SK-N-SH (cell line): ENCODE measurements around the gene HHAT. TPM values are rescaled to one million over a fixed set of nuclear protein-coding genes. Genes with fewer than 3 reads are reported as not detected.

Experiments used
- CTCF ChIA-PET: fragments of 300-600, 350-600 bp; formaldehyde crosslinking; extraction: SDS; loops from one replicate; lab custom pipeline; 2021; lab: Yijun Ruan, JAX
- POLR2A ChIA-PET: fragments of 350-600 bp; sonication (Branson Sonifier 250); formaldehyde crosslinking; extraction: SDS; loops from one replicate; lab custom pipeline; 2020; ENCODE audit warnings: antibody characterized with exemption, inconsistent platforms; lab: Yijun Ruan, JAX
- DNase-seq: peaks from one replicate; pipeline ENCODE4 v3.0.0; 2012
- H2AFZ ChIP-seq: fragments of 200-600 bp; sonication (generic); 2 replicates; pipeline ENCODE4 v1.8.1; 2016; ENCODE audit warnings: antibody characterized with exemption, mild to moderate bottlenecking, low read depth
- H3F3A ChIP-seq: fragments of 200-600 bp; sonication (generic); replicated peaks from 2 replicates; pipeline ENCODE3; 2016; ENCODE audit warnings: antibody characterized with exemption, mild to moderate bottlenecking; ENCODE audit not compliant: insufficient read depth
- H3K27ac ChIP-seq, 2 experiments: fragments of 200-500 bp in 1 of 2; fragments of 200-600 bp in 1 of 2; sonication (Bioruptor generic) in 1 of 2; sonication (generic), shearing (Covaris generic) in 1 of 2; 2 replicates each; pipeline versions ENCODE4 v1.5.1 to v1.6.1; 2014 to 2016; ENCODE audit warnings: low read depth in 2 of 2, inconsistent platforms in 1 of 2, low read length in 1 of 2, mild to moderate bottlenecking in 1 of 2, mixed read lengths in 1 of 2
- H3K27me3 ChIP-seq: fragments of 200-600 bp; sonication (generic), shearing (Covaris generic); 2 replicates; pipeline ENCODE4 v1.6.1; 2016; ENCODE audit warnings: mixed run types; ENCODE audit not compliant: insufficient read depth
- H3K36me3 ChIP-seq, 2 experiments: fragments of 200-500 bp in 1 of 2; fragments of 200-600 bp in 1 of 2; sonication (Bioruptor generic) in 1 of 2; sonication (generic) in 1 of 2; replicated peaks in 1 of 2; 2 replicates each; pipeline versions ENCODE3 to v1.5.1; 2014 to 2016; ENCODE audit warnings: low read length in 1 of 2, mild to moderate bottlenecking in 1 of 2; ENCODE audit not compliant: insufficient read depth in 2 of 2, control insufficient read depth in 1 of 2
- H3K4me1 ChIP-seq, 2 experiments: fragments of 200-500 bp in 1 of 2; fragments of 200-600 bp in 1 of 2; sonication (Bioruptor generic) in 1 of 2; sonication (generic), shearing (Covaris generic) in 1 of 2; 2 replicates each; pipeline versions ENCODE4 v1.5.1 to v1.6.1; 2014 to 2016; ENCODE audit warnings: low read depth in 1 of 2, low read length in 1 of 2, mixed run types in 1 of 2; ENCODE audit not compliant: insufficient read depth in 2 of 2, control insufficient read depth in 1 of 2
- H3K4me2 ChIP-seq: fragments of 200-600 bp; sonication (generic), shearing (Covaris generic); 2 replicates; pipeline ENCODE4 v1.6.1; 2017; ENCODE audit warnings: mixed run types
- H3K4me3 ChIP-seq, 2 experiments: fragments of 200-500 bp in 1 of 2; fragments of 200-600 bp in 1 of 2; sonication (Bioruptor generic) in 1 of 2; sonication (generic), shearing (Covaris generic) in 1 of 2; 2 replicates each; pipeline versions ENCODE4 v1.5.1 to v1.8.1; 2014 to 2016; ENCODE audit warnings: low read depth in 2 of 2, inconsistent platforms in 1 of 2, low read length in 1 of 2, mild to moderate bottlenecking in 1 of 2, mixed read lengths in 1 of 2, moderate library complexity in 1 of 2
- H3K79me2 ChIP-seq: fragments of 200-600 bp; sonication (generic); 2 replicates; pipeline ENCODE4 v1.8.1; 2017; ENCODE audit warnings: mild to moderate bottlenecking; ENCODE audit not compliant: insufficient read depth
- H3K9ac ChIP-seq: fragments of 200-600 bp; sonication (generic); 2 replicates; pipeline ENCODE4 v1.6.1; 2017; ENCODE audit warnings: mixed run types
- H3K9me2 ChIP-seq: fragments of 200-600 bp; sonication (generic); 2 replicates; pipeline ENCODE4 v1.6.1; 2017; ENCODE audit warnings: mixed run types
- H3K9me3 ChIP-seq: fragments of 200-600 bp; sonication (generic); 2 replicates; pipeline ENCODE4 v1.6.1; 2017; ENCODE audit warnings: mixed run types, mild to moderate bottlenecking, moderate library complexity
- H4K20me1 ChIP-seq: fragments of 200-600 bp; sonication (generic); 2 replicates; pipeline ENCODE4 v1.6.1; 2017; ENCODE audit warnings: mild to moderate bottlenecking, mixed run types; ENCODE audit not compliant: insufficient read depth
- FOSL2 ChIP-seq: IDR thresholded peaks from 2 replicates; pipeline ENCODE4 v1.4.0; 2012; ENCODE audit warnings: low read depth, mild to moderate bottlenecking, moderate library complexity, borderline replicate concordance
- GATA2 ChIP-seq: sonication (generic); formaldehyde crosslinking; IDR thresholded peaks from 2 replicates; pipeline ENCODE4 v1.5.0; 2020; ENCODE audit warnings: mild to moderate bottlenecking, missing genetic modification reagents
- MEF2A ChIP-seq: IDR thresholded peaks from 2 replicates; pipeline ENCODE4 v1.4.0; 2012; ENCODE audit warnings: low read depth, borderline replicate concordance
- MXI1 ChIP-seq: IDR thresholded peaks from 2 replicates; pipeline ENCODE4 v1.6.1; 2012; ENCODE audit warnings: mild to moderate bottlenecking, low read depth, low read length, improper control_type of control experiment
- NFIC ChIP-seq: IDR thresholded peaks from 2 replicates; pipeline ENCODE4 v1.4.0; 2012; ENCODE audit warnings: borderline replicate concordance
- NRF1 ChIP-seq: IDR thresholded peaks from 2 replicates; pipeline ENCODE4 v1.6.1; 2012; ENCODE audit warnings: low read depth, mild to moderate bottlenecking, low read length
- RAD21 ChIP-seq: IDR thresholded peaks from 2 replicates; pipeline ENCODE4 v1.6.1; 2012; ENCODE audit warnings: mild to moderate bottlenecking, low read length
- RCOR1 ChIP-seq: fragments of 150-350 bp; IDR thresholded peaks from 2 replicates; pipeline ENCODE4 v1.6.1; 2017; ENCODE audit warnings: antibody characterized with exemption, low read length
- RXRA ChIP-seq: IDR thresholded peaks from 2 replicates; pipeline ENCODE4 v1.4.0; 2012; ENCODE audit warnings: low read depth, mild to moderate bottlenecking, borderline replicate concordance
- SIN3A ChIP-seq: IDR thresholded peaks from 2 replicates; pipeline ENCODE4 v1.6.1; 2012; ENCODE audit warnings: low read depth, mild to moderate bottlenecking, low read length, moderate library complexity, borderline replicate concordance
- SMC3 ChIP-seq: IDR thresholded peaks from 2 replicates; pipeline ENCODE4 v1.6.1; 2012; ENCODE audit warnings: low read depth, low read length, improper control_type of control experiment
- TEAD4 ChIP-seq: IDR thresholded peaks from 2 replicates; pipeline ENCODE4 v1.4.0; 2012; ENCODE audit warnings: mild to moderate bottlenecking, borderline replicate concordance; ENCODE audit not compliant: insufficient read depth
- YY1 ChIP-seq: IDR thresholded peaks from 2 replicates; pipeline ENCODE4 v1.4.0; 2012; ENCODE audit warnings: low read depth, mild to moderate bottlenecking
- WGBS: methylation state at CpG from one replicate; pipeline ENCODE4 v1.1.6; 2017; ENCODE audit warnings: low lambda C conversion rate; 5-methylcytosine and 5-hydroxymethylcytosine counted together
- polyA plus RNA-seq, 3 experiments: library from polyadenylated mRNA; depleted of rRNA; stranded (reverse); fragments of >200 nt; gene quantifications; 2 replicates each; pipeline ENCODE4 v1.2.3, GENCODE V29; 2012
- TF ChIP-seq, protein P1 (sequence below): fragments of 150-350 bp; IDR thresholded peaks from 2 replicates; pipeline ENCODE4 v1.6.1; 2017; ENCODE audit warnings: antibody characterized with exemption, low read length, low read depth, borderline replicate concordance
- TF ChIP-seq, protein P2 (sequence below): fragments of 150-350 bp; IDR thresholded peaks from 2 replicates; pipeline ENCODE4 v1.6.1; 2016; ENCODE audit warnings: mild to moderate bottlenecking, low read depth, low read length
- TF ChIP-seq, protein P3 (sequence below): IDR thresholded peaks from 2 replicates; pipeline ENCODE4 v1.4.0; 2012; ENCODE audit warnings: low read depth, borderline replicate concordance
- TF ChIP-seq, protein P4 (sequence below): IDR thresholded peaks from 2 replicates; pipeline ENCODE4 v1.4.0; 2012; ENCODE audit warnings: low read depth
- TF ChIP-seq, protein P5 (sequence below): IDR thresholded peaks from 2 replicates; pipeline ENCODE4; 2012

HHAT gene
- polyA plus RNA-seq, 1 of the 3 experiments (the other 2 are of a cell fraction) = 8.1 TPM

DNA sequence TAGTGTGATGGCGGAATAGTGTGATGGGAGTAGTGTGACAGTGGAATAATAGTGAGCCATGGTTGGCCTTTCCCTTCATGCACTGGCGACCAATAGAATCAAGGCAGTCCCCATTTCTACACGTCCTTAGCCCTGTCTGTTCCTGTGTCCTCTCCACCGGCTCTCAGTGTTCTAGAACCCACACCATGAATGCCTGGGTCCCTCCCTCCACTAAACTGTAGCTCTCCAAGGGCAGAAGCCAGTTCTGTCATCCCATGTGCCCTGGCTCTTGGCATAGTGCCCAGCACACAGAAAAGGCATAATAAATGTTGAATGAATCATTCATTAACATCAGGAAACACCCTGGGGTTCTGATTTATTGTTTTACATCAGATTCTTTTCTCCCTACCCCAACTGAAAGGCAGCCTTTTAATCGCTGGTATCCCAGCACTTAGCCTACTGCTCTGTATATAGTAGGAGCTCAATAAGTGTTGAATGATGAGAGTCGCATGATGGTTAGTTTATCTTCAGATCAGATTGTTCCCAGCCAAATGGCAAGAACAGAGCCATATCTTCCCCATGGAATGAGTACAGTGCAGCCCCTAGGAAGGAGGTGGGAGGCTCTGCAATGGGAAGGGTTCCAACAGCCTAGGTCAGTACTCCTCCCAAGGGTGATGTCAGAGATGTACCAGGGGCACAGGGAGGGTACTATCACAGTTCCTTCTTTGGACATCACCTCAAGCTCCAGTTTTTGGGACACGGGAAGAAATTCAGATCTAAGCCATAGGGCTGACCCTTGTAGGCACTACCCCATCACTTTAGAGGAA is 325.7 kb downstream of the HHAT start:
- 85% methylated on average over 7 of the region's 7 CpGs for WGBS
- H3K27ac ChIP-seq = no peak overlapping the region
- CTCF ChIA-PET = no interaction called here
- no peak overlapping the region for H3K4me2 ChIP-seq
- no peaks in the 10 kb centered on the region for H4K20me1 ChIP-seq
- no peaks in the 10 kb centered on the region; a peak in 1 of 4 replicates for H3K4me1 ChIP-seq
- POLR2A ChIA-PET = no interaction called here
- H3K4me3 ChIP-seq = no peak overlapping the region
- DNase-seq = no peak
- H2AFZ ChIP-seq = no peak overlapping the region
- no peaks in the 10 kb centered on the region for H3K9me2 ChIP-seq
- H3K79me2 ChIP-seq = no peaks in the 10 kb centered on the region
- H3K9ac ChIP-seq = no peak overlapping the region
- no peaks in the 10 kb centered on the region for H3K9me3 ChIP-seq
- no peaks in the 10 kb centered on the region for H3F3A ChIP-seq
- H3K36me3 ChIP-seq = no peaks in the 10 kb centered on the region
- no peak for TF ChIP-seq NRF1
- TF ChIP-seq NFIC = no peak
- TF ChIP-seq, protein P1, sequence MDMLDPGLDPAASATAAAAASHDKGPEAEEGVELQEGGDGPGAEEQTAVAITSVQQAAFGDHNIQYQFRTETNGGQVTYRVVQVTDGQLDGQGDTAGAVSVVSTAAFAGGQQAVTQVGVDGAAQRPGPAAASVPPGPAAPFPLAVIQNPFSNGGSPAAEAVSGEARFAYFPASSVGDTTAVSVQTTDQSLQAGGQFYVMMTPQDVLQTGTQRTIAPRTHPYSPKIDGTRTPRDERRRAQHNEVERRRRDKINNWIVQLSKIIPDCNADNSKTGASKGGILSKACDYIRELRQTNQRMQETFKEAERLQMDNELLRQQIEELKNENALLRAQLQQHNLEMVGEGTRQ = no peak
- no peak for TF ChIP-seq SMC3
- TF ChIP-seq RXRA = no peak
- no peak for TF ChIP-seq YY1
- TF ChIP-seq SIN3A = no peak
- no peak for TF ChIP-seq GATA2 (CRISPR knock-in tag)
- no peak for TF ChIP-seq MXI1
- no peak for TF ChIP-seq TEAD4
- TF ChIP-seq, protein P2, sequence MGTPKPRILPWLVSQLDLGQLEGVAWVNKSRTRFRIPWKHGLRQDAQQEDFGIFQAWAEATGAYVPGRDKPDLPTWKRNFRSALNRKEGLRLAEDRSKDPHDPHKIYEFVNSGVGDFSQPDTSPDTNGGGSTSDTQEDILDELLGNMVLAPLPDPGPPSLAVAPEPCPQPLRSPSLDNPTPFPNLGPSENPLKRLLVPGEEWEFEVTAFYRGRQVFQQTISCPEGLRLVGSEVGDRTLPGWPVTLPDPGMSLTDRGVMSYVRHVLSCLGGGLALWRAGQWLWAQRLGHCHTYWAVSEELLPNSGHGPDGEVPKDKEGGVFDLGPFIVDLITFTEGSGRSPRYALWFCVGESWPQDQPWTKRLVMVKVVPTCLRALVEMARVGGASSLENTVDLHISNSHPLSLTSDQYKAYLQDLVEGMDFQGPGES = no peak
- TF ChIP-seq RCOR1 = no peak
- TF ChIP-seq, protein P3, sequence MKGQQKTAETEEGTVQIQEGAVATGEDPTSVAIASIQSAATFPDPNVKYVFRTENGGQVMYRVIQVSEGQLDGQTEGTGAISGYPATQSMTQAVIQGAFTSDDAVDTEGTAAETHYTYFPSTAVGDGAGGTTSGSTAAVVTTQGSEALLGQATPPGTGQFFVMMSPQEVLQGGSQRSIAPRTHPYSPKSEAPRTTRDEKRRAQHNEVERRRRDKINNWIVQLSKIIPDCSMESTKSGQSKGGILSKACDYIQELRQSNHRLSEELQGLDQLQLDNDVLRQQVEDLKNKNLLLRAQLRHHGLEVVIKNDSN = no peak
- no peak for TF ChIP-seq FOSL2
- no peaks in the 10 kb centered on the region for H3K27me3 ChIP-seq

DNA sequence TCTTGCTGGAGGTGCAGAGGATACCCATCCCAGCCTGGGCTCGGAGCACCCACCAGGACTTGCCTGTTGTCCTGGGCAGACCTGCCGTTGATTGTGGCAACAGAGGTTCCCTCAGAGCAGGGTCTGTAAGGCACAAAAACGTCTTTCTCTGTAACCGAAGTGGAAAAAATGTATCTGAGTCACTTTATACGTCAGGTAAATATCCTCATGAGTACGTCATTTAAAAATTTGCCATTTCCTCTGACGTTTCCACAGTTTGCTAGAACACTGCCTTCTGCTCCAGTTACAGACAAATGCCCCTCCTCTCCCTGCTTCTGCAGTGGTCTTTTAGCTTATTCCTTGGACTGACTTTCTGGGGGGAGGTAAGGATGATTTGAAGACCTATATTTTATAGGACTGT is 326.8 kb downstream of the HHAT start:
- POLR2A ChIA-PET = no interaction called here
- H3K9ac ChIP-seq = no peak overlapping the region
- TF ChIP-seq RXRA (no peak), RAD21 (no peak), TEAD4 (no peak), NRF1 (no peak), SMC3 (no peak), RCOR1 (no peak), MEF2A (no peak), SIN3A (no peak)
- TF ChIP-seq, protein P4, sequence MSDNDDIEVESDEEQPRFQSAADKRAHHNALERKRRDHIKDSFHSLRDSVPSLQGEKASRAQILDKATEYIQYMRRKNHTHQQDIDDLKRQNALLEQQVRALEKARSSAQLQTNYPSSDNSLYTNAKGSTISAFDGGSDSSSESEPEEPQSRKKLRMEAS = no peak
- TF ChIP-seq, protein P5, sequence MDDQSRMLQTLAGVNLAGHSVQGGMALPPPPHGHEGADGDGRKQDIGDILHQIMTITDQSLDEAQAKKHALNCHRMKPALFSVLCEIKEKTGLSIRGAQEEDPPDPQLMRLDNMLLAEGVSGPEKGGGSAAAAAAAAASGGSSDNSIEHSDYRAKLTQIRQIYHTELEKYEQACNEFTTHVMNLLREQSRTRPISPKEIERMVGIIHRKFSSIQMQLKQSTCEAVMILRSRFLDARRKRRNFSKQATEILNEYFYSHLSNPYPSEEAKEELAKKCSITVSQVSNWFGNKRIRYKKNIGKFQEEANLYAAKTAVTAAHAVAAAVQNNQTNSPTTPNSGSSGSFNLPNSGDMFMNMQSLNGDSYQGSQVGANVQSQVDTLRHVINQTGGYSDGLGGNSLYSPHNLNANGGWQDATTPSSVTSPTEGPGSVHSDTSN = no peak
- TF ChIP-seq, protein P3 = no peak
- TF ChIP-seq, all 33 proteins: peak for 0
- Histone ChIP-seq H3K4me2 (no peak overlapping the region), H3K79me2 (no peaks in the 10 kb centered on the region), H3F3A (no peaks in the 10 kb centered on the region), H3K4me1 (no peaks in the 10 kb centered on the region), H3K27ac (no peak overlapping the region; a peak in 1 of 4 replicates), H3K4me3 (no peak overlapping the region), H3K9me2 (no peaks in the 10 kb centered on the region), H3K9me3 (no peaks in the 10 kb centered on the region), H4K20me1 (no peaks in the 10 kb centered on the region), H2AFZ (no peak overlapping the region), H3K36me3 (no peaks in the 10 kb centered on the region), H3K27me3 (no peaks in the 10 kb centered on the region)
- DNase-seq = no peak
- CTCF ChIA-PET = interaction anchor here (1.0 to 2.7 kb wide), 2 partner anchors 8 to 70 kb away, joined by 5 to 8 read pairs; no protein-coding TSS in a partner anchor
- WGBS = 29% methylated on average over 7 of the region's 7 CpGs
